Nephron progenitor cell (in vitro differentiated cells): ENCODE measurements around the gene MLKL.

Source experiments
- DNase-seq: peaks from one replicate; pipeline ENCODE4 v3.0.0; 2021
- H3K27ac Mint-ChIP-seq: 2 replicates; pipeline ENCODE4 v1.8.0; 2021; ENCODE audit warnings: mild to moderate bottlenecking, moderate library complexity, mixed read lengths
- H3K27me3 Mint-ChIP-seq: 2 replicates; pipeline ENCODE4 v1.8.0; 2021; ENCODE audit warnings: mild to moderate bottlenecking, low read depth, mixed read lengths; ENCODE audit not compliant: poor library complexity
- H3K36me3 Mint-ChIP-seq: 2 replicates; pipeline ENCODE4 v1.8.0; 2021; ENCODE audit warnings: low read depth, mixed read lengths
- H3K4me1 Mint-ChIP-seq: 2 replicates; pipeline ENCODE4 v1.8.0; 2021; ENCODE audit warnings: mixed read lengths
- H3K4me3 Mint-ChIP-seq: 2 replicates; pipeline ENCODE4 v1.8.0; 2021; ENCODE audit warnings: mild to moderate bottlenecking, moderate library complexity, mixed read lengths
- H3K9me3 Mint-ChIP-seq: 2 replicates; pipeline ENCODE4 v1.8.0; 2021; ENCODE audit warnings: mild to moderate bottlenecking, moderate library complexity, mixed read lengths
- TF ChIP-seq, protein P1 (sequence below): fragments of 200-600 bp; sonication (generic); IDR thresholded peaks from 2 replicates; pipeline ENCODE4 v1.5.0; 2021; ENCODE audit warnings: antibody characterized with exemption

Gene MLKL

DNA sequence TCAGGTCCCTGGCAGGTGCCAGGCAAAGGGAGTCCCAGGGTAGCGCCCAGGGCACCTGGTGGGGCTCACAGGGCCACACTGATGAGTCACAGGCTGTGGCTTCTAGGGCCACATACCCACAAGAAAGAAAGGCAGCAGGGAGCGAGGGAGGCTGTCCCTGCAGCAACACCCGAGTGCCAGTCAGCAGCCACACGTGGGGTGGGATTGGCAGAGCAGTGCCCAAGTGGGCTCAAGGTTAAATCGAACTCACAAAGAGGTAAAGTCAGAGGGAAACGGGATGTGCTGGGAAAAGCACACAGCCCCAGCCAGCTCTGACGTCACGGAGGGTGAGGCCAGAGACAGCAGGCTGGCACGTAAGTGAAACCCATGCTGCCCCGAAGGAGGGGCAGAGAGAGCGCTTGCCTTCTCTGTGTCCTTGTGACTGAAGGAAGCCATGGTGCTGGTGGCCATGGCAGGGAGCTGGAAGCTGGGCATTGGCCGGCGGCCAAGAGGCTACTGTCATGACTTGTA, 40.2 kb upstream of the MLKL start:
- DNase-seq = no peak
- Mint-ChIP-seq H3K4me1 (peaks cover 51% of the 10 kb centered on the region), H3K4me3 (no peak overlapping the region)

DNA sequence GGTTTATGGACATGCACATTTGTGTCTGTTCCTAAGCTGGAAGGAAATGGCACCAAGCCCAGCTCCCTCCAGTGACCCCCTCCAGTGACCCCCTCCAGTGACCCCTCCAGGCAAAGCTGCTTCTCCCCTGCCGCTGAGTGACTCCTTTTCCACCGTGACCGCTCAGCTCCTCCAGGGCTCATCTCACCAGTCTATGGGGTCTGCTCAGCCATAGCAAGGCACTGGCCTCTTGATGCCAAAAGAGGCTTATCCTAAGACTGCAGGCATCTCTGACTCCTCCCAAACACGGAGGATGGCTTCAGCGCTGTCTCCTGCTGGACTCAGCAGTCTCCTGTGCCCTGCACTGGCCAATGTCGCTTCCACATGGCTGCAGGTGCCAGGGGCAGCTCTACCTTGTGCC, 38.6 kb upstream of the MLKL start:
- H3K36me3 Mint-ChIP-seq = no peaks in the 10 kb centered on the region
- TF ChIP-seq, protein P1, sequence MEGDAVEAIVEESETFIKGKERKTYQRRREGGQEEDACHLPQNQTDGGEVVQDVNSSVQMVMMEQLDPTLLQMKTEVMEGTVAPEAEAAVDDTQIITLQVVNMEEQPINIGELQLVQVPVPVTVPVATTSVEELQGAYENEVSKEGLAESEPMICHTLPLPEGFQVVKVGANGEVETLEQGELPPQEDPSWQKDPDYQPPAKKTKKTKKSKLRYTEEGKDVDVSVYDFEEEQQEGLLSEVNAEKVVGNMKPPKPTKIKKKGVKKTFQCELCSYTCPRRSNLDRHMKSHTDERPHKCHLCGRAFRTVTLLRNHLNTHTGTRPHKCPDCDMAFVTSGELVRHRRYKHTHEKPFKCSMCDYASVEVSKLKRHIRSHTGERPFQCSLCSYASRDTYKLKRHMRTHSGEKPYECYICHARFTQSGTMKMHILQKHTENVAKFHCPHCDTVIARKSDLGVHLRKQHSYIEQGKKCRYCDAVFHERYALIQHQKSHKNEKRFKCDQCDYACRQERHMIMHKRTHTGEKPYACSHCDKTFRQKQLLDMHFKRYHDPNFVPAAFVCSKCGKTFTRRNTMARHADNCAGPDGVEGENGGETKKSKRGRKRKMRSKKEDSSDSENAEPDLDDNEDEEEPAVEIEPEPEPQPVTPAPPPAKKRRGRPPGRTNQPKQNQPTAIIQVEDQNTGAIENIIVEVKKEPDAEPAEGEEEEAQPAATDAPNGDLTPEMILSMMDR = no peak
- DNase-seq = no peak
- H3K4me1 Mint-ChIP-seq = peaks cover 64% of the 10 kb centered on the region
- H3K9me3 Mint-ChIP-seq = no peaks in the 10 kb centered on the region
- H3K27ac Mint-ChIP-seq = peak overlapping the region; percentile 81
- H3K4me3 Mint-ChIP-seq = no peak overlapping the region
- peaks cover 5% of the 10 kb centered on the region for H3K27me3 Mint-ChIP-seq

More for the DNA sequence above, 40.2 kb upstream of the MLKL start:
- no peak overlapping the region for H3K27ac Mint-ChIP-seq
- no peaks in the 10 kb centered on the region for H3K27me3 Mint-ChIP-seq
- H3K36me3 Mint-ChIP-seq = no peaks in the 10 kb centered on the region
- TF ChIP-seq, protein P1 = no peak
- no peaks in the 10 kb centered on the region for H3K9me3 Mint-ChIP-seq

DNA sequence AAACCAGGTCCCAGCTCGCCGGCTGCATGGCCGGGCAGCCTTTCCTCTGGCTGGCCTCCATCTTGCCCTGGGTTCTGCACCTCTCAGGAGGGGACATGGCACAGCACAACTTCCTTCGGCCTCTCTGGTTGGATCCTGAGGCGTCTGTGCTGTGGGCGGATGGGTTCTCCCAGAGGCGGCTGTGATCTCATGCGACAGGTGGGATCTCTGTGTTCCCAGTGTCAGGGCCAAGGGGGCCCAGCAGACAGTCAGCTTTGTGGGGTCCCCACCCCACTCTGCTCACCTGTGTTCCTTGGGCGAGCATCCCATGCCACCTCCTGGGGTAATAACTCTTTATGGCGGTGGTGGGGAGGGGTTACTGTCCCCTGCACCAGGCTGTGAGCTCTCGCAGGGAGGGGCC, 38.2 kb upstream of the MLKL start:
- Mint-ChIP-seq H3K4me3 (no peak overlapping the region), H3K9me3 (no peaks in the 10 kb centered on the region), H3K4me1 (peaks cover 64% of the 10 kb centered on the region), H3K36me3 (no peaks in the 10 kb centered on the region), H3K27ac (no peak overlapping the region), H3K27me3 (peaks cover 5% of the 10 kb centered on the region)
- DNase-seq = no peak
- TF ChIP-seq, protein P1 = no peak

DNA sequence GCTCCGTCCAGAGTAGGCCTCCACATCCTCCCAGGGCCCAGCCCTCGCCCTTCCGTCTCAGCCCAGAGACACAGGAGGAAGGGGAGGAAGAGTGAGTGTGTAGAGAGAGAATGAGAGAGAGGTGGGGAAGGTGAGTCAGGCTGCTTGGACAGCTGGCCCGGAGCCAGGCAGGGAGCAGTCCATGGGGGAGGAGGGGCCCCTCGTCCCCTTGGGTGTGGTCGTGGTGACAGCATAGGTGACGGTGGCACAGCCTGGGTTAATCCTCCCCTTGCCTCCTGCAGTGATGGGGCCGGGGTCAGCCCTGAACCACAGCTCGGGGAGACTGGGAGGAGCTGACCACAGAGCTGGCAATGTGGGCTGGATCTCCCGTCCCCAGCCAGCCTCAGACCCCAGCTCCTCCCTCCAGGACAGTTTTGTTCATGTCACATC, 37.5 kb upstream of the MLKL start:
- no peak overlapping the region for H3K27ac Mint-ChIP-seq
- TF ChIP-seq, protein P1 = no peak
- H3K9me3 Mint-ChIP-seq = no peaks in the 10 kb centered on the region
- no peak overlapping the region for H3K4me3 Mint-ChIP-seq
- DNase-seq = no peak
- peaks cover 5% of the 10 kb centered on the region for H3K27me3 Mint-ChIP-seq
- H3K4me1 Mint-ChIP-seq = peaks cover 57% of the 10 kb centered on the region
- no peaks in the 10 kb centered on the region for H3K36me3 Mint-ChIP-seq

DNA sequence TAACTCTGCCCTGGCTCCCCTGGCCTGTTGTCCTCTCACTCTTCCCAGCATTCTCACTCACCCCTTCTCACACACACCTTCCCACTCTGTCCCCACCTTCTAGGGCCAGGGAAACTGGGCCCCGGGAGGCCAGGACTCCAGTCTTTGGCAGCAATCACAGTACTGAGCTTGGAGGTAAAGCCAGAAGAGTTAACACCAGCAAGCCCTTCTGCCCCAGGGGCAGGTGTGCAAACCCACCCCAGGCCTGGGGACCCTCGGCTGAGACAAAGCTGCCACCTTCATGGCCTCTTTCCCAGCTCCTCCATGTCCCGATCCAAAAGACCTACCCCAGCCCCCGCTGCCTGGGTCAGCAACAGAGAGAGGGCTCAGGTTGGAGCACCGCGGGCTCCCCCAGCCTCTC, 36.9 kb upstream of the MLKL start:
- peaks cover 54% of the 10 kb centered on the region for H3K4me1 Mint-ChIP-seq
- no peak for DNase-seq
- TF ChIP-seq, protein P1 = no peak
- peaks cover 5% of the 10 kb centered on the region for H3K27me3 Mint-ChIP-seq
- H3K36me3 Mint-ChIP-seq = no peaks in the 10 kb centered on the region
- no peaks in the 10 kb centered on the region for H3K9me3 Mint-ChIP-seq
- no peak overlapping the region for H3K27ac Mint-ChIP-seq
- H3K4me3 Mint-ChIP-seq = no peak overlapping the region

DNA sequence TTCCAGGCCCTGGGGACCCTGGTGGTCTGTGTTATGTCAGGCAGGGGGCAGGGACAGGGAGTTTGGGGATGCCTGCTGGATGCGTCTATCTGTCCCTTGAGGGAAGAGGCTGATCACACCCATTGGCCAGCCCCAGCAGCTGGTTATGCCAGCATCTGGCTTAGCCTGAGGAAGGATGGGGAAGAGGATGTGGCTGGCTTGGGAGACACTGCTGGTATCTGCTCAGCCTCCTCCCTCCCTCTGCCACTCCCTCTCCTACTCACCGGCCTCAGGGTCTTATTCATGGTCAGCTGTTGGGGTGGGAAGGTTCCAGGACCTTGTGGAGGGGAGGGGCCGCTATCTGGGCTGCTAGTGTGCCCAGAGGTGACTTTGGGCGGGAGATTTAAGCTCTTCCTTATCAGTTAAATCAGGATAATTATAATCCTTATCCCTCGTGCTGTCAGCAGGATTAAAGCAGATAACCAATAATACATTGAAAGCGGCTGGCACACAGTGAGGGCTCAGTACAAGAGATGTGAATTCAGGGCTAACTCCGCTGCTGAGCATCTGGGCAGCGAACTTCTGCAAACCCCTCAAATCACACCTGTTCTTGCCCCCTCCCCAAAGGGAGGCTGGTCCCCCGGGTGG, 36.0 kb upstream of the MLKL start:
- DNase-seq = no peak
- Mint-ChIP-seq H3K36me3 (no peaks in the 10 kb centered on the region), H3K27me3 (peaks cover 5% of the 10 kb centered on the region), H3K4me1 (peaks cover 46% of the 10 kb centered on the region), H3K9me3 (no peaks in the 10 kb centered on the region), H3K4me3 (no peak overlapping the region), H3K27ac (no peak overlapping the region)
- TF ChIP-seq, protein P1 = no peak
